GM18907 (cell line): ENCODE data around the gene BRIP1.
A peak's percentile ranks its signal among the peaks of the same experiment; 100 is the strongest.
"Not testable (repeated sequence)": the region's sequence is repeated elsewhere in the genome, so short reads cannot be mapped to it uniquely, and the experiment has no call there.

ENCODE experiments used
- ATAC-seq: cut with Tn5 transposase; IDR thresholded peaks from one replicate; pipeline ENCODE4 v1.9.1; 2021; ENCODE audit warnings: mild to moderate bottlenecking, moderate library complexity; ENCODE audit not compliant: unreplicated experiment

BRIP1 gene

GRCh38 chr17:61862975-61863800, at the start of gene BRIP1:
Gene BRIP1, minus strand, starts transcription at chr17:61863528. Its CDS starts 1,989 bp downstream, at chr17:61861539.
- ATAC-seq = peak; percentile 89

- ATAC-seq = no peak
Measured at GRCh38 chr17:61908292-61909037, 45.1 kb upstream of the BRIP1 start.

- ATAC-seq = no peak
Measured at GRCh38 chr17:61907361-61907760, 44.0 kb upstream of the BRIP1 start.

GRCh38 chr17:61904094-61904710, 40.9 kb upstream of the BRIP1 start:
- no peak for ATAC-seq

- ATAC-seq = no peak
Measured at GRCh38 chr17:61903251-61903650, 39.9 kb upstream of the BRIP1 start.

- no peak for ATAC-seq
Measured at GRCh38 chr17:61897548-61898180, 34.3 kb upstream of the BRIP1 start.

- ATAC-seq = no peak
Measured at GRCh38 chr17:61895391-61895790, 32.1 kb upstream of the BRIP1 start.

- ATAC-seq = not testable (repeated sequence)
Measured at GRCh38 chr17:61894310-61894709, 31.0 kb upstream of the BRIP1 start.

- ATAC-seq = not testable (repeated sequence)
Measured at GRCh38 chr17:61887733-61888132, 24.4 kb upstream of the BRIP1 start.

GRCh38 chr17:61885865-61886264, 22.5 kb upstream of the BRIP1 start:
- not testable (repeated sequence) for ATAC-seq

GRCh38 chr17:61884864-61885263, 21.5 kb upstream of the BRIP1 start:
- ATAC-seq = no peak

- ATAC-seq = no peak
Measured at GRCh38 chr17:61880589-61881102, 17.3 kb upstream of the BRIP1 start.

GRCh38 chr17:61878984-61879612, 15.8 kb upstream of the BRIP1 start:
- no peak for ATAC-seq

- no peak for ATAC-seq
Measured at GRCh38 chr17:61878520-61878919, 15.2 kb upstream of the BRIP1 start.

GRCh38 chr17:61877837-61878236, 14.5 kb upstream of the BRIP1 start:
- no peak for ATAC-seq

- no peak for ATAC-seq
Measured at GRCh38 chr17:61875804-61876203, 12.5 kb upstream of the BRIP1 start.

GRCh38 chr17:61875285-61875684, 12.0 kb upstream of the BRIP1 start:
- no peak for ATAC-seq

- ATAC-seq = no peak
Measured at GRCh38 chr17:61874075-61874474, 10.7 kb upstream of the BRIP1 start.

GRCh38 chr17:61872099-61872498, 8.8 kb upstream of the BRIP1 start:
- ATAC-seq = no peak

GRCh38 chr17:61869138-61869537, 5.8 kb upstream of the BRIP1 start:
- no peak for ATAC-seq
